Esophagus mucosa (tissue), 1 donor: ENCODE data around the gene IPPK. TPM values are rescaled to one million over a fixed set of nuclear protein-coding genes. Genes with fewer than 3 reads are reported as not detected.
"Not testable (repeated sequence)": the region's sequence is repeated elsewhere in the genome, so short reads cannot be mapped to it uniquely, and the experiment has no call there.

ENCODE experiments used
- ATAC-seq: fragments of 200-7000 bp; cut with Tn5 transposase; one replicate; pipeline ENCODE4 v1.9.1; 2020
- total RNA-seq: library from RNA; stranded (reverse); gene quantifications from one replicate; pipeline ENCODE4 v1.2.4, GENCODE V29; 2023
- donor health status: DM: yes; HTN: yes; CAD: no.

The IPPK gene
- total RNA-seq, 1 donor from 2014 or later, result 37.6 TPM

- ATAC-seq, result peak; percentile 93
Measured at GRCh38 chr9:92592537-92592936, 77.4 kb downstream of the IPPK start.

- peak; percentile 43 for ATAC-seq
Measured at GRCh38 chr9:92590377-92590776, 79.6 kb downstream of the IPPK start.

- peak; percentile 47 for ATAC-seq
Measured at GRCh38 chr9:92589923-92590322, 80.0 kb downstream of the IPPK start.

- no peak for ATAC-seq
Measured at GRCh38 chr9:92576175-92576574, 93.8 kb downstream of the IPPK start.

GRCh38 chr9:92573612-92574011, 96.3 kb downstream of the IPPK start:
- ATAC-seq, result not testable (repeated sequence)

- ATAC-seq, result not testable (repeated sequence)
Measured at GRCh38 chr9:92571871-92572270, 98.1 kb downstream of the IPPK start.

- ATAC-seq, result no peak
Measured at GRCh38 chr9:92564982-92565381, 104.9 kb downstream of the IPPK start.

- ATAC-seq, result no peak
Measured at GRCh38 chr9:92564504-92564903, 105.4 kb downstream of the IPPK start.

Other genes starting within 250 kb of the IPPK start
- gene OMD, start 245.7 kb downstream of the IPPK start, total RNA-seq, result 0.40 TPM
- 0.36 TPM for gene ASPN, start 187.6 kb downstream of the IPPK start, total RNA-seq
- gene ECM2, start 134.1 kb downstream of the IPPK start, total RNA-seq, result 0.56 TPM
- gene BICD2, start 94.7 kb upstream of the IPPK start, total RNA-seq, result 63.7 TPM
- 3.0 TPM for gene ZNF484, start 207.9 kb upstream of the IPPK start, total RNA-seq